Uterus (tissue), 4 donors: Measurements from ENCODE around the gene RNF146. TPM values are rescaled to one million over a fixed set of nuclear protein-coding genes. Genes with fewer than 3 reads are reported as not detected.
A peak's percentile ranks its signal among the peaks of the same experiment; 100 is the strongest.

Experiments
- DNase-seq, 2 donors: peaks; one replicate each; pipeline ENCODE4 v3.0.0-alpha.2; 2019 to 2020
- H3K27ac ChIP-seq, 2 donors: fragments of 200-600 bp; sonication (generic); 1 replicate in 1 of 2; 2 replicates in 1 of 2; pipeline ENCODE4 v1.5.1; 2016 to 2018
- H3K27me3 ChIP-seq, 2 donors: fragments of 200-600 bp; sonication (generic); one replicate each; pipeline ENCODE4 v1.5.1; 2018 to 2019; ENCODE audit warnings: control low read depth in 1 of 2
- H3K36me3 ChIP-seq, 2 donors: fragments of 200-600 bp; sonication (generic); one replicate each; pipeline ENCODE4 v1.5.1; 2019; ENCODE audit warnings: control low read depth in 1 of 2
- H3K4me1 ChIP-seq, 2 donors: fragments of 200-600 bp; sonication (generic); one replicate each; pipeline ENCODE4 v1.5.1; 2018 to 2019; ENCODE audit warnings: control low read depth in 1 of 2
- H3K4me3 ChIP-seq, 2 donors: fragments of 200-600 bp; sonication (generic); 1 replicate in 1 of 2; 2 replicates in 1 of 2; pipeline ENCODE4 v1.5.1; 2018 to 2019; ENCODE audit warnings: mild to moderate bottlenecking in 1 of 2
- H3K9me3 ChIP-seq, 2 donors: fragments of 200-600 bp; sonication (generic); one replicate each; pipeline ENCODE4 v1.5.1; 2019; ENCODE audit warnings: control low read depth in 1 of 2
- POLR2A ChIP-seq, 2 donors: fragments of 450-650 bp; IDR thresholded peaks; one replicate each; pipeline ENCODE4 v1.6.1; 2016; ENCODE audit warnings: antibody characterized with exemption in 2 of 2, mild to moderate bottlenecking in 1 of 2, moderate library complexity in 1 of 2
- intact Hi-C: fragments of 100-400 bp; cut with DNase I; formaldehyde crosslinking; loops from one replicate; pipeline ENCODE4 v1.15.1; 2023; ENCODE audit warnings: low total_unique reads
- total RNA-seq, 4 donors: library from RNA; depleted of rRNA in 3 of 4; stranded (reverse); fragments of >200 nt in 3 of 4; gene quantifications; one replicate each; pipeline versions ENCODE4 v1.1.0 to v1.2.4, GENCODE V29; 2014 to 2023
- TF ChIP-seq, protein P1 (sequence below), 4 experiments: fragments of 200-600 bp in 2 of 4; fragments of 450-650 bp in 2 of 4; sonication (generic) in 2 of 4; IDR thresholded peaks; one replicate each; pipeline ENCODE4 v1.5.1; 2016 to 2019; ENCODE audit warnings: antibody characterized with exemption in 4 of 4, mild to moderate bottlenecking in 2 of 4, moderate library complexity in 1 of 4
- donor health status: DM: yes; HTN: yes; CAD: no.

Gene RNF146
- total RNA-seq, 4 donors from 2014 or later, result 25.9 to 102 (median 57.9) TPM

DNA sequence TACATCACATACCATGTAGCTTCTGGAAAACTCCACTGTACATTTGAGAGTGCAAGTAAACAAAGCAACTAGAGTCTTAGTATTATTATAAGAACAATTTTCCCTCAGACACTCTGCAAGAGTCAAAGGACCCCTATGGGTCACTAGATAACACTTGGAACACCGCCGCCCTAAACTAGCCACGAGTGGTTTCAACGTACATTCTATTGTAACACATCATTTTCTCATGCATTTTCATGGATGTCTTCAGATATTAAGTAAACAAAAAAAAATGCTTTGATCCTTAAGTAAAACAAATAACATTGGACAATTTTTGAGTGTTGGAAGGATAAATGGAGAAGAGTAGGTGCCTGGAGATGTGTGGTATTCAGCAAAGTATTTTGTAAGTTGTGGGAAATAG, 3.2 kb upstream of the RNF146 start:
- no peaks in the 10 kb centered on the region for H3K36me3 ChIP-seq
- intact Hi-C loops, result no loop called here
- H3K4me3 ChIP-seq, result no peak overlapping the region
- no peaks in the 10 kb centered on the region for H3K4me1 ChIP-seq
- no peaks in the 10 kb centered on the region for H3K9me3 ChIP-seq
- TF ChIP-seq POLR2A (IDR thresholded peaks at IDR 0.05), result no peak
- TF ChIP-seq, protein P1, sequence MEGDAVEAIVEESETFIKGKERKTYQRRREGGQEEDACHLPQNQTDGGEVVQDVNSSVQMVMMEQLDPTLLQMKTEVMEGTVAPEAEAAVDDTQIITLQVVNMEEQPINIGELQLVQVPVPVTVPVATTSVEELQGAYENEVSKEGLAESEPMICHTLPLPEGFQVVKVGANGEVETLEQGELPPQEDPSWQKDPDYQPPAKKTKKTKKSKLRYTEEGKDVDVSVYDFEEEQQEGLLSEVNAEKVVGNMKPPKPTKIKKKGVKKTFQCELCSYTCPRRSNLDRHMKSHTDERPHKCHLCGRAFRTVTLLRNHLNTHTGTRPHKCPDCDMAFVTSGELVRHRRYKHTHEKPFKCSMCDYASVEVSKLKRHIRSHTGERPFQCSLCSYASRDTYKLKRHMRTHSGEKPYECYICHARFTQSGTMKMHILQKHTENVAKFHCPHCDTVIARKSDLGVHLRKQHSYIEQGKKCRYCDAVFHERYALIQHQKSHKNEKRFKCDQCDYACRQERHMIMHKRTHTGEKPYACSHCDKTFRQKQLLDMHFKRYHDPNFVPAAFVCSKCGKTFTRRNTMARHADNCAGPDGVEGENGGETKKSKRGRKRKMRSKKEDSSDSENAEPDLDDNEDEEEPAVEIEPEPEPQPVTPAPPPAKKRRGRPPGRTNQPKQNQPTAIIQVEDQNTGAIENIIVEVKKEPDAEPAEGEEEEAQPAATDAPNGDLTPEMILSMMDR (IDR thresholded peaks at IDR 0.05), result no peak
- no peak for DNase-seq
- H3K27me3 ChIP-seq, result no peaks in the 10 kb centered on the region
- H3K27ac ChIP-seq, result no peak overlapping the region

DNA sequence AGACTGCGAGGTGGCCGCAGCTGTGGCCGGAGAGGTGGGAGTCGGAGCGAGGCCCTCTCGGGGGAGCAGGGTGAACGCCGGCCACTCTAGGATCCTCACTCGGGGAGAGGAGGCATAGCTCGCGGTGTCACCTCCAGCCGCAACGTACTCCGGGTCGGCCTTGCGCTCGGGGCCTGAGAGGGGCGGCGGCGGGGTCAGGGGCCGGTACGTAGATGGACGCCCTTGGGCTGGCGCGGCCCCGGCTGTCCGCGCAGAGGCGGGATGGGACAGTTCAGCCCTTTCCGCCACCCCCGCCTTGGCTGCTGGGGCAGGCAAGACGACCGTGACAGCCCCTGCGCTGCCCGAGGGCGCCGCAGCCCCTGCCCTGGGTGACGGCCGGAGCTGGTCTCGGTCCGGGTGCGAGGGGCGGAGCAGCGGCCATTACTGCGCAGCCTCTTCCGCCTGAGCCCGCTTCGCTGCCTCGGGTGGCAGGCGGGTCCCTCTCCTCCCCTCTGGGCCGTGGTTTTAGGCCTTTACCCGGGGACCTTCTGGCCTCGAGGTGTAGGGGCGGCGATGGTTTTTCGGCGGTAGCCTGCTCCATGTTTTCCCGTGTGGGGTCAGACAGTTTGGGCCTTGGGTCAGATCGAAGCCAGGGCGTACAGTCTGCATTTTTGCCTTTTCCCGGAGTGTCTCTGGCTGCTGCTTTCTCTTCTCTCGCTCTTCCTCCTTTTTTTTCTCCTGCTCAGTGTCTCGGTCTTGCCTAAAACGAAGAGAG, 405 bp downstream of the RNF146 start:
- Histone ChIP-seq H3K27ac (peak overlapping the region; percentile 96 to 97), H3K36me3 (no peaks in the 10 kb centered on the region), H3K9me3 (no peaks in the 10 kb centered on the region), H3K4me1 (no peaks in the 10 kb centered on the region), H3K27me3 (no peaks in the 10 kb centered on the region), H3K4me3 (peak overlapping the region; percentile 62 to 72)
- intact Hi-C loops, result no loop called here
- peak; percentile 86 to 94 for TF ChIP-seq POLR2A (IDR thresholded peaks at IDR 0.05)
- TF ChIP-seq, protein P1 (IDR thresholded peaks at IDR 0.05), result no peak
- peak; percentile 40 to 52 for DNase-seq

DNA sequence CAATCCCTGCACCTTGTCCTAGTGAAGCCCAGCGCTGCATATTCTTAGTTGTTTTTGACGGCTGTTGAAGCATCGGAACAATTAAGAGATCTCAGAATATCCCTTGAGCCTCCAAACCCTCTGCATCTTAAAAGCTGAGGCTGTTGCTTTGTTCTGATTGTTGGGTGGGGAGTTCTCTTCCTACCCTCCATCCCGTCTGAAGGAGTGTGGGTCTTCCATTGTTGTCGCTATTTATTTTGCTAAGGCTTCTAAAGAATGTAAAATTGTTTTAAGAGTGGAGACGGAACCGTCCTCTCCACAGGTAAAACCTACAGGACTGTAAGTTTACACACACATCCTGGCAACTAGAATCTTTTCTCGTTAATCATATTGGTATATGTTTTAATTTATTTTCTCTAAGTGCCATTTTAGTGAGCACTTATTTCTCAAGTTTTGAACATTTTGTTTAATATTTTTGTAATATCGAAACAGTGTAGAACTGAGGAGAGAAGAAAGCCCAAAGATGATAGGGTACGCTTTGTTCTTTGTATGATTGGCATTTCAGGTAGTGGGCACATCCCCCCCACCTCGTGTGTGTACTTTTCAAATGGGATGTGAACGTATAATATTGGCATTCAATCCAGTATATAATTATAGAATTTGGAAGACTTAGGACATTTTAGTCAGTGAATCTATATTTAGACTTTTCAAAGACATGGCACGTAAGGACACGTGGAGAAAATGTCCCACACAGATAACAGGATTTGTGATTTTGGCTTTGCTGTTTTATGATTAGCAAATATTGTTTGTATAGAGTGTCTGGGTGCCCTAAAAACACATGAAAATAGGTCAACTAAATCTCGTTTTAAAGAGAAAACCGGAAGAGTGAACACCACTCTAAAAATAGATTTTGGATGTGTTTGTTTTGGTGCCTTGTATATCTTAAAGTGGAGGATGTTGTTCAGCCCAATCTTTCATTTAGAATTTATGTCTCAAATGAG, 1.3 kb downstream of the RNF146 start:
- no peaks in the 10 kb centered on the region for H3K9me3 ChIP-seq
- intact Hi-C loops, result no loop called here
- H3K4me3 ChIP-seq, result peak overlapping the region; percentile 62 to 72
- TF ChIP-seq, protein P1 (IDR thresholded peaks at IDR 0.05), result no peak
- TF ChIP-seq POLR2A (IDR thresholded peaks at IDR 0.05), result no peak
- no peak for DNase-seq
- no peaks in the 10 kb centered on the region for H3K36me3 ChIP-seq
- no peaks in the 10 kb centered on the region for H3K27me3 ChIP-seq
- H3K27ac ChIP-seq, result peak overlapping the region; percentile 96 to 97
- no peaks in the 10 kb centered on the region for H3K4me1 ChIP-seq

DNA sequence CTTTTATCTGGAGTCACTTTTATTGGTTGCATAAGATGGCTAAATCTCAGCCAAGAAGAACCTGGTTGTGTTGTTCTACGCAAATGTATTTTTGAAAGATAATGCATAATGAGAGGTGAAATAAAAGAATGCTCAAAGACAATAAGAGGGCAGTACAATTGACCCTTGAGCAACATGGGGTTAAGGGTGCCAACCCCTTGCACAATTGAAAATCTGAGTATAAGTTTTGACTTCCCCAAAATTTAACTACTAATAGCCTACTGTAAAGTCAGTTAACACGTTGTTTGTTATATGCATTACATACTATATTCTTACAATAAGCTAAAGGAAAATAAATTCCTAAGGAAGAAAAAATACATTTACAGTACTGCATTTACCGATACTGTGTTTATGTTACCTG, 5.9 kb downstream of the RNF146 start:
- intact Hi-C loops, result no loop called here
- Histone ChIP-seq H3K27me3 (no peaks in the 10 kb centered on the region), H3K4me1 (no peaks in the 10 kb centered on the region)

More for the DNA sequence above, 5.9 kb downstream of the RNF146 start:
- TF ChIP-seq, protein P1 (IDR thresholded peaks at IDR 0.05), result no peak
- no peak for TF ChIP-seq POLR2A (IDR thresholded peaks at IDR 0.05)
- Histone ChIP-seq H3K27ac (no peak overlapping the region), H3K36me3 (no peaks in the 10 kb centered on the region), H3K9me3 (no peaks in the 10 kb centered on the region), H3K4me3 (no peak overlapping the region)
- no peak for DNase-seq
